ENCODE data around the gene GPR146.

The GPR146 gene

GRCh38 chr7:1090686-1091643 is 46.6 kb downstream of the GPR146 start:
- DNase-seq (ENCODE audit: low read depth in 1 of 2, low spot score in 1 of 2): no peak

- DNase-seq (ENCODE audit: low read depth in 1 of 2, low spot score in 1 of 2): no peak
These were observed 47.3 kb downstream of the GPR146 start for GRCh38 chr7:1091644-1092027.

- DNase-seq (ENCODE audit: low read depth in 1 of 2, low spot score in 1 of 2): no peak
These were observed 47.9 kb downstream of the GPR146 start for GRCh38 chr7:1092161-1092632.

- no peak for DNase-seq (ENCODE audit: low read depth in 1 of 2, low spot score in 1 of 2)
These were observed 48.6 kb downstream of the GPR146 start for GRCh38 chr7:1092806-1093501.

- no peak for DNase-seq (ENCODE audit: low read depth in 1 of 2, low spot score in 1 of 2)
These were observed 49.1 kb downstream of the GPR146 start for GRCh38 chr7:1093502-1093843.

- no peak for DNase-seq (ENCODE audit: low read depth in 1 of 2, low spot score in 1 of 2)
These were observed 49.7 kb downstream of the GPR146 start for GRCh38 chr7:1093916-1094508.

- DNase-seq (ENCODE audit: low read depth in 1 of 2, low spot score in 1 of 2): no peak
These were observed 50.5 kb downstream of the GPR146 start for GRCh38 chr7:1094870-1095269.

- DNase-seq (ENCODE audit: low read depth in 1 of 2, low spot score in 1 of 2): no peak
These were observed 51.3 kb downstream of the GPR146 start for GRCh38 chr7:1095621-1096155.

- no peak for DNase-seq (ENCODE audit: low read depth in 1 of 2, low spot score in 1 of 2)
These were observed 52.1 kb downstream of the GPR146 start for GRCh38 chr7:1096156-1097119.

GRCh38 chr7:1097120-1097504 is 52.8 kb downstream of the GPR146 start:
- no peak for DNase-seq (ENCODE audit: low read depth in 1 of 2, low spot score in 1 of 2)

GRCh38 chr7:1098243-1099153 is 54.2 kb downstream of the GPR146 start:
- DNase-seq (ENCODE audit: low read depth in 1 of 2, low spot score in 1 of 2): no peak

GRCh38 chr7:1099154-1099542 is 54.8 kb downstream of the GPR146 start:
- no peak for DNase-seq (ENCODE audit: low read depth in 1 of 2, low spot score in 1 of 2)

GRCh38 chr7:1099637-1100036 is 55.3 kb downstream of the GPR146 start:
- no peak for DNase-seq (ENCODE audit: low read depth in 1 of 2, low spot score in 1 of 2)

GRCh38 chr7:1100386-1100785 is 56.0 kb downstream of the GPR146 start:
- DNase-seq (ENCODE audit: low read depth in 1 of 2, low spot score in 1 of 2): no peak

- no peak for DNase-seq (ENCODE audit: low read depth in 1 of 2, low spot score in 1 of 2)
These were observed 56.7 kb downstream of the GPR146 start for GRCh38 chr7:1100834-1101562.

GRCh38 chr7:1101563-1102431 is 57.5 kb downstream of the GPR146 start:
- DNase-seq (ENCODE audit: low read depth in 1 of 2, low spot score in 1 of 2): no peak

- DNase-seq (ENCODE audit: low read depth in 1 of 2, low spot score in 1 of 2): no peak
These were observed 58.9 kb downstream of the GPR146 start for GRCh38 chr7:1103009-1103788.
